ENCODE measurements around the gene GTPBP6. TPM values are rescaled to one million over a fixed set of nuclear protein-coding genes. Genes with fewer than 3 reads are reported as not detected.

GTPBP6 gene
- total RNA-seq, 1 donor: 25.5 TPM

DNA sequence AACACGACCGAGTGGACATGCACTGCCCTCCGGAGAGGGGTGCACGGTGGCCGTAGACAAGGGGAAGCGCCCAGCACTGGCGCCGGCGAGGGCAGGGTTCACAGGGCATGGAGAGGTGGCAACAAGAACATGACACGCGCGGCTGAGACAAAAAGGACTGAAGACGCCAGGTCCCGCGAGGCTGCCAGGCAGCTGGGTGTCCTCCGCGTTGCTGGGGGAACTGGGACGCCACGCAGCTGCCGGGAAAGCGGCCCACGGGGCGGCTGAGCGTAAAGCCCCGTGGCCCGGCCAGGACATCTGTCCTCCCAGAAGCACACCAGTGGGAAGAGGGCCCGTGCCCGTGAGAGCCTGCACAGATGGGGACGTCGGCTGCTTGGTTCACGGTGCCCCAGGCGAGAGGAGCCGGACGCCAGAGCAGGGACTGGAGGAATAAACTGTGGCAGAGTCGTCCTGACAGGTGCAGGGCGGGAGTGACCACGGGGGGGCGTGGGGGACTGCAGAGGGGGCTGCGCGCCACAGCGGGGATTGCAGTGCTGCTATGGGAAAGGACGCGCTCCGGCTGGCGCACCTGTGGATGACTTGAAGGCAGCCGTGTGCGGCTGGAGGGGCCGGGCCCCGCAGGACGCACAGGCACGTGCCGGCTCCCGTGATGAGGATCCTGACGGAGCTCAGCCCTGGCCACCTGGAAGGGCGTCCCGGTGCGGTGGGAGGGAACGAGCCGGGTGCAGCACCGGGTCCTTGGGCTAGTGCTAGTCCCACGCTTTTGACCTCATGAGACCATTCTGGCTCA lies 32.1 kb upstream of the GTPBP6 start:
- TF ChIP-seq, protein P1, sequence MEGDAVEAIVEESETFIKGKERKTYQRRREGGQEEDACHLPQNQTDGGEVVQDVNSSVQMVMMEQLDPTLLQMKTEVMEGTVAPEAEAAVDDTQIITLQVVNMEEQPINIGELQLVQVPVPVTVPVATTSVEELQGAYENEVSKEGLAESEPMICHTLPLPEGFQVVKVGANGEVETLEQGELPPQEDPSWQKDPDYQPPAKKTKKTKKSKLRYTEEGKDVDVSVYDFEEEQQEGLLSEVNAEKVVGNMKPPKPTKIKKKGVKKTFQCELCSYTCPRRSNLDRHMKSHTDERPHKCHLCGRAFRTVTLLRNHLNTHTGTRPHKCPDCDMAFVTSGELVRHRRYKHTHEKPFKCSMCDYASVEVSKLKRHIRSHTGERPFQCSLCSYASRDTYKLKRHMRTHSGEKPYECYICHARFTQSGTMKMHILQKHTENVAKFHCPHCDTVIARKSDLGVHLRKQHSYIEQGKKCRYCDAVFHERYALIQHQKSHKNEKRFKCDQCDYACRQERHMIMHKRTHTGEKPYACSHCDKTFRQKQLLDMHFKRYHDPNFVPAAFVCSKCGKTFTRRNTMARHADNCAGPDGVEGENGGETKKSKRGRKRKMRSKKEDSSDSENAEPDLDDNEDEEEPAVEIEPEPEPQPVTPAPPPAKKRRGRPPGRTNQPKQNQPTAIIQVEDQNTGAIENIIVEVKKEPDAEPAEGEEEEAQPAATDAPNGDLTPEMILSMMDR (IDR thresholded peaks at IDR 0.05; ENCODE audit: insufficient read depth, low read depth, low read length): no peak
- no peak overlapping the region for H3K4me3 ChIP-seq (ENCODE audit: low read depth, low read length)
- no peak for DNase-seq (ENCODE audit: low read depth)

DNA sequence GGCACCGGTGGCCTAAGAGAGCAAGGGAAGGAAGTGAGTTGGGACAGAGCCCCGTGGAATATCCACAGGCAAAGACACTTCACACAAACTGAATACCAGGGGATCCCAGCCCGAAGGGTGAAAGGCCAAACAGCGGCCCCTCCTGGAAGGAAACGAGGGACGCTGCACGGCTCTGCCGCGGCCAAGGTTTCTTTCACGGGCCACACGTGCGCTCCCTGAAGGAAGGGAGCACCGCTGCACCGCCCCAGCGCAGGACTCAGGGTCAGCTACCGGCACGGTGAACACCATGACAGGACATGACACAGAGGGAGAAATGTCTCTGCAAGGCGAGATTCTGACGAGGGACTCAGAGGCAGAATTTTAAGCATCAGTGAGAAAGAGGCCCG lies 31.5 kb upstream of the GTPBP6 start:
- no peak overlapping the region for H3K4me3 ChIP-seq (ENCODE audit: low read depth, low read length)
- no peak for DNase-seq (ENCODE audit: low read depth)
- TF ChIP-seq, protein P1 (IDR thresholded peaks at IDR 0.05; ENCODE audit: insufficient read depth, low read depth, low read length): no peak

DNA sequence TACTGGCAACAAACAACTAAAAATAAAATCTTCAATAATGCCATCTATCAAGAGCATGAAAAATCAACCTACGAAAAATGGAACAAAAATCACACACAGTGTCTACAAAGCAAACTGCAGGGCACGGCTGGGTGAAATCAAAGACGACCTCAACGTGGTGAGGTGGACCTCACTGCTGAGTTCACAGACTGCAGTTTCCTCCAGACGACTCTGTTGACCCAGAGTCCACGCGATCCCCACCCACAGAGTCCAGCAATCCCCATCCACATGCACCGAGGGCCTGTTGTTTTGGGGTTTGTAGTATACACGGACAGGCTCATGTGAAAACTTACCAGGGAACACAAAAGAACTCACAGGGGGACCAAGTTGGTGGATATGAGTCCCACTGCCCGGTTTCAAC lies 31.1 kb upstream of the GTPBP6 start:
- TF ChIP-seq, protein P1 (IDR thresholded peaks at IDR 0.05; ENCODE audit: insufficient read depth, low read depth, low read length): no peak
- H3K4me3 ChIP-seq (ENCODE audit: low read depth, low read length): no peak overlapping the region
- DNase-seq (ENCODE audit: low read depth): no peak

DNA sequence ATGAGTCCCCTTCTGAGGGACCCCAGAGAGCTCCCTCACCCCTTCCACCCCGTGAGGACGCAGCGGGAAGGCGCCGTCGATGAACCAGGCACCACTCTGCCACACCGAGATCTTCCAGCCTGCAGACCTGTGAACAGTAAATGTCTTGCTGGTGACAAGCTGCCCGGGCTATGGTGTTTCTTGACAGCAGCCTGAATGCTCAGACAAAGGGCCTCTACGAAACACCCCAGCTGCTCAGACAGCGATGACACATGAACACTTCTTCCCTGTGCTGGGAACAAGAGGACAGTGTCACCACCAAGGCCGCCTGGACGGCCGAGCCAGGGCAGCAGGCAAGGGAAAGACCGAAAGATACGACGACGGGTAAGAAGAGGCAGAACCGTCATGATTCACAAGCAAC lies 30.6 kb upstream of the GTPBP6 start:
- H3K4me3 ChIP-seq (ENCODE audit: low read depth, low read length): no peak overlapping the region
- TF ChIP-seq, protein P1 (IDR thresholded peaks at IDR 0.05; ENCODE audit: insufficient read depth, low read depth, low read length): no peak
- no peak for DNase-seq (ENCODE audit: low read depth)

DNA sequence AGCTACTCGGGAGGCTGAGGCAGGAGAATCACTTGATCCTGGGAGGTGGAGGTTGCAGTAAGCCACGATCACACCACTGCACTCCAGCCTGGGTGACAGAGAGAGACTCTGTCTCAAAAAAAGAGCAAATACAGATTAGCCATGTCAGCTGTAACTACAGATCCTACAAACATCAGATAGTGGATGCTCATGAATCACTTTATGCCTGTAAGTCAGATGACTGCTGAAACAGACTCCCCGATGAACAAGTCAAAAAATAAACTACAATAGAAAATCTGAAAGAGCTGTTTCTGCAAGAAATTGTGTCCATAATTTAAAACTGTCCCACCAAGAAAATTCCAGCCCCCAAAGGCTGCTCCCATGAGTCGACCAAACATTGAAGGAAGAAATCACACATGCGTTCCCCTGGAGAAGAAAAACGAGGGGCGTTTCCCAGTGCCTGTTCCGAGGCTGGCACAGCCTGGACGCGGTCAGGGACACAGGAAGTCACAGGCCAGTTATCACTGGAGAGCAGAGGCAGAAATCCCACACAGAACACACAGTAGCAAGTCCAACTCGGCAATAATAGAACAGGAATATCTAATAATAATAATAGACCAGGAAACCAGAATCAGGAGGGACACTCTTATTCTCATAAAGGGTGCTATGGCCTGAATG lies 30.0 kb upstream of the GTPBP6 start:
- no peak for DNase-seq (ENCODE audit: low read depth)

DNA sequence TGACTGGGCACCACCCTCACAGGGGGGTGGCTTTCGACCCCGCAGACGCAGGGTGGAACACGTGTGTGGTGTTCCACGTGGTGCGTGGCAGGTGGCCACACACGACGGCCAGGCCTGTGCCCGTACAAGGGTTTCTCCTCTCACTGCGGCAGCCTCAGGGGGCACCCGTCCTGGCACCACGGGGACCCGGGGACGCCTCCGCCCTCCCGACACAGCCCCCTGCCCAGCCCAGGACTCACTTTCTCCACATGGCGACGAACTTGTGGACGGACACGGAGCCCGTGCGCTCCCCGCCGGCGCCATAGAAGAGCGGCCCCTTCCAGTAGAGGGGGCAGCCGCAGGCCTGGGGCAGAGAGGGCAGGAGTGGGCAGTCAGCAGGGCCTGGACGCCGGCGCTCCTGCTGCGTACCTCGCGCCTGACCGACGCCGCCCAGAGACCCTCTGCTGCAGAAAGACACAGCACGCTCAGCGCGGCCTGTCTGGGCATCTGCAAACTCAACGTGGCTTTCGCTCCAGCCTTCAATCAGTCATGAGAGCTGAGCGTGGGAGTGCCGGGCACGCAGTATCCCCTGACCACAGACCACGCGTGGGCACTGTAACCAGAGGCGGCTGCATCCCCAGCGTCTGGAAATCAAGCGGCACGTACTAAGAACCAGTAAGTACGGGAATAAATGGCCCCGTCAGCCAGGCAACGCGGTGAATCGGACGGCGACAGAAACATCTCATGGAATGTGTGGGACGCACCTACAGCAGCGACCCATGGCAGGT lies 28.9 kb upstream of the GTPBP6 start:
- DNase-seq (ENCODE audit: low read depth): no peak
- H3K4me3 ChIP-seq (ENCODE audit: low read depth, low read length): no peak overlapping the region
- TF ChIP-seq, protein P1 (IDR thresholded peaks at IDR 0.05; ENCODE audit: insufficient read depth, low read depth, low read length): no peak

More for the DNA sequence above, 30.0 kb upstream of the GTPBP6 start:
- TF ChIP-seq, protein P1 (IDR thresholded peaks at IDR 0.05; ENCODE audit: insufficient read depth, low read depth, low read length): no peak
- no peak overlapping the region for H3K4me3 ChIP-seq (ENCODE audit: low read depth, low read length)

Measured in fibroblast of villous mesenchyme (primary cell).